PC-9 (cell line): Measurements from ENCODE around the gene DNAJB13.

Source experiments
- CTCF ChIP-seq: fragments of 200-600 bp; sonication (generic); conservative IDR thresholded peaks from 2 replicates; pipeline ENCODE4 v1.6.1; 2017; ENCODE audit warnings: mixed run types, antibody characterized with exemption, mild to moderate bottlenecking, moderate library complexity
- EZH2 ChIP-seq: fragments of 200-600 bp; sonication (generic); IDR thresholded peaks from 2 replicates; pipeline ENCODE4 v1.8.0; 2017; ENCODE audit warnings: antibody characterized with exemption, low read depth

GRCh38 chr11:73996161-73996747, 45.4 kb downstream of the DNAJB13 start:
- no peak for TF ChIP-seq CTCF
- no peak for TF ChIP-seq EZH2
